Tracheal epithelial cell (primary cell): Measurements from ENCODE around the gene HECTD3. TPM values are rescaled to one million over a fixed set of nuclear protein-coding genes. Genes with fewer than 3 reads are reported as not detected.

ENCODE experiments used
- total RNA-seq: library from RNA; depleted of rRNA; stranded (reverse); fragments of >200 nt; gene quantifications from 2 replicates; pipeline ENCODE4 v1.2.1, GENCODE V29; 2014

Gene HECTD3
- total RNA-seq, result 16.6 TPM in 2 replicates

DNA sequence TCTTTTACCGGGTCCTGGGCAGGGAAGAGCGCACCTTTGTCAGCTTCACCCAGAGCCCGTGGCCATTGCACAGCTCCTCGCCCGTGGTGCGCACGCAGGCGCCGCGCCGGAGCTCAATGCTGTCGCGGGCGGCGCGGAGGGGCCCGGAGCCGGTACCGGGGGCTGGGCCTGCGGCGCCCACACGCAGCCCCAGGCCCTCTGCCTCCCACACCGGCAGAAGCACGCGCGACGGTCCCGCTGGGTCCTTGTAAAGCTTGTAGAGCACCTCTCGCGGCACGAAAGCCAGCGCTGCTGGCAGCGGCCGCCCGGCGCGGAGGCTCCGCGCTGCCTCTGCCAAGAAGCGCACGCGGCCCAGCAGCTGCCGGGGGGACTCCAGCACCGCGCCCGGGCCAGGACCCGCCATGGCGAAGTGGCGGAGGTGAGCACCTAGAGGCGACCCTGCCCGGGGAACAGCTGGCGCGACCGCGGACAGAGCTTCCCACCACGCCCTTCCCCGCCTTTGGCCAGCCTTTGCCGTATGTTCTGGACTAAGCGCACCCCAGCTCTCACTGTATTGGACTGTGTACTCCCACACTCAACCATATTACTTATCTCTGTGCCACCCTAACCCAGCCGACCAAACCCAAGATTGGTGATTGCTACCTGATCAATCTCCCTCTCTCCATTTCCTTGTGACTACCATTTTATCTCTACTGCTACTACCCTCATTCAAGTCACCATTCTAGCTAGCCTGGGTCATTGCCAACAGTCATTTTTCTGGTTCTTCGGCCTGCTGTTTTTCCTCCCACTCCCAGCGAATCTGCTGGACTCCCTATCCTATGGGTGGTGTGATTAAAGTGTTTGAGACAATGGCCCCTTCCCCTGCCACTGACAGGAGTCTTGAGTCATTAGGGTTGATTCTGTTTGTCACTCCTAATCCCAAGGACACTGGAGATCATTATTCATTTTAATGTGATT, at the start of gene HECTD3:
Gene HECTD3, minus strand, starts transcription at position 470 of the 957 bp plus-strand sequence. Its CDS starts 67 bp downstream, at position 403.

DNA sequence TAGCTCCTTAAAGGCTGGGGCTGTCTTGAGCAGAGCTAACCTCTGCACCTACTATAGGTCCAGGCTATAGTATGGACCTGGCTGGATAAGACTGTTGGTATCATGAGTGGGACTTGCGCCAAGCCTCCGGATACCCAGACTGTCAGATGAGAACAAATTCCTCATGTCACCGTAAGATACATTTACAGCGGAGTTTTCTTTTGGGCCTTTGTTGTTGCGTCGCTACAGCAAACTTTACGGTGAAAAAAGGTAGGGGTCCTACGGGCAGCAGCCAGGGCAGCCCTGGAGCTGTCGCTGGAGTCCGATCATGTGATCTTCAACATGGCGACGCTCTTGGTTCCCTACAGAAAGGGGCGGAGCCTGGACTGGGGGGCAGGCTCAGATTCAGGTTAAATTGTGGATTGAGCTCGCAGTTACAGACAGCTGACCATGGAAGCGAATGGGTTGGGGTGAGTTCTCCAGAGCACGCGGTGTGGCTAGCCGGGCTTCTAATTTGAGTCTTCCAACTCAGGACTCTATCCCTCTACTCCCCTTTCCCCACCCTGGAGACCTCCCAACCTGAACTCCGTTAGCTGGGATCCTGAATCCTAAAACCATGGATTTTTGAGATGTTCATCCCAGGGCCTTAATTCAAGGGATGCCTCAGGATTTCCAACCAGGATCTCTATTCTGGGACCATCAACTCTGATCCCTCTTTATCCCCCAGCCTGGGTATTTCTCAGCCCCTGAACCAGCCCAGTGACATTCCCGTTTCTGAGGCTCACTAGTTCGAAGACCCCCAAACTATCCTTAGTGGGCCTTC, 914 bp upstream of the HECTD3 start, which contains the start of gene UROD:
Gene UROD, plus strand, starts transcription at position 418 of the 802 bp plus-strand sequence. Its CDS starts 12 bp downstream, at position 430.

Other genes with a start within 250 kb of the HECTD3 start
- gene RPS8, start 235.8 kb downstream of the HECTD3 start, total RNA-seq, result 2,442 and 4,378 TPM in 2 replicates
- gene BEST4, start 223.2 kb downstream of the HECTD3 start, total RNA-seq, result under 0.01 TPM in 1 of 2 replicates, not detected in the other
- gene PLK3, start 210.9 kb downstream of the HECTD3 start, total RNA-seq, result 15.1 and 30.6 TPM in 2 replicates
- 0.24 TPM in 1 of 2 replicates, not detected in the other for gene DYNLT4, start 204.0 kb downstream of the HECTD3 start, total RNA-seq
- 0.64 and 1.9 TPM in 2 replicates for gene BTBD19, start 202.8 kb downstream of the HECTD3 start, total RNA-seq
- not detected in 2 replicates for gene PTCH2, start 168.1 kb downstream of the HECTD3 start, total RNA-seq
- gene EIF2B3, start 24.7 kb downstream of the HECTD3 start, total RNA-seq, result 29.4 and 32.6 TPM in 2 replicates
- 96.6 and 107 TPM in 2 replicates for gene UROD, start 930 bp upstream of the HECTD3 start, total RNA-seq
- under 0.01 TPM in 1 of 2 replicates, not detected in the other for gene ZSWIM5, start 195.3 kb upstream of the HECTD3 start, total RNA-seq